Transverse colon (tissue), 4 donors: ENCODE measurements around the gene NLGN1.

Experiments used
- EP300 ChIP-seq: sonication (generic); formaldehyde crosslinking; IDR thresholded peaks from one replicate; pipeline ENCODE4 v1.6.1; 2017; ENCODE audit warnings: antibody characterized with exemption, low read depth
- POLR2A ChIP-seq: fragments of 450-650 bp; IDR thresholded peaks from one replicate; pipeline ENCODE4 v1.6.1; 2016; ENCODE audit warnings: antibody characterized with exemption, mild to moderate bottlenecking, moderate library complexity
- POLR2AphosphoS5 ChIP-seq, 3 donors: sonication (generic); formaldehyde crosslinking; IDR thresholded peaks; one replicate each; pipeline ENCODE4 v1.6.1; 2016; ENCODE audit warnings: antibody characterized with exemption in 3 of 3
- TF ChIP-seq, protein P1 (sequence below), 5 experiments: fragments of 200-600 bp in 3 of 5; fragments of 450-650 bp in 2 of 5; sonication (generic) in 3 of 5; IDR thresholded peaks; 1 replicate in 2 of 5; 2 replicates in 3 of 5; pipeline ENCODE4 v1.5.1; 2016 to 2017; ENCODE audit warnings: antibody characterized with exemption in 5 of 5, inconsistent platforms in 3 of 5, mild to moderate bottlenecking in 2 of 5, moderate library complexity in 1 of 5

DNA sequence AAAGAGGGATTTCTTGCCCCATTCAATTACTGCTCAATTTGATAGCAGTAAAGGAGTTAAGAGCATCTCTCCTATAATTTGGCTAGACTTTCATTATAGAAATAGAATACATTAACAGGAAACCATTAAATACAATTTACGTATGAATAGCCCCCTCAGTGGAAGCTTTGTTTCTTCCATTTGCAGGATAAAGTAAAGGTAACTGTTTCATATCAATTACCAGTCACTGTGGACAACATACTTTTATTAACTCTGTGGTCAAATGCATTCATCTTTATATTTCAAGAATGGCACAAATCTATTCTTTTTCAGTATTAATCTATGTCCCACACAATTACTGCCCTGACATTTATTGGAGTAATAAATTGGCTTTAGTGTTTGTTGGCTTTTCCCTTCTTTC lies 613.4 kb downstream of the NLGN1 start:
- TF ChIP-seq POLR2AphosphoS5 (IDR thresholded peaks at IDR 0.05) (no peak), EP300 (no peak), POLR2A (no peak)
- TF ChIP-seq, protein P1, sequence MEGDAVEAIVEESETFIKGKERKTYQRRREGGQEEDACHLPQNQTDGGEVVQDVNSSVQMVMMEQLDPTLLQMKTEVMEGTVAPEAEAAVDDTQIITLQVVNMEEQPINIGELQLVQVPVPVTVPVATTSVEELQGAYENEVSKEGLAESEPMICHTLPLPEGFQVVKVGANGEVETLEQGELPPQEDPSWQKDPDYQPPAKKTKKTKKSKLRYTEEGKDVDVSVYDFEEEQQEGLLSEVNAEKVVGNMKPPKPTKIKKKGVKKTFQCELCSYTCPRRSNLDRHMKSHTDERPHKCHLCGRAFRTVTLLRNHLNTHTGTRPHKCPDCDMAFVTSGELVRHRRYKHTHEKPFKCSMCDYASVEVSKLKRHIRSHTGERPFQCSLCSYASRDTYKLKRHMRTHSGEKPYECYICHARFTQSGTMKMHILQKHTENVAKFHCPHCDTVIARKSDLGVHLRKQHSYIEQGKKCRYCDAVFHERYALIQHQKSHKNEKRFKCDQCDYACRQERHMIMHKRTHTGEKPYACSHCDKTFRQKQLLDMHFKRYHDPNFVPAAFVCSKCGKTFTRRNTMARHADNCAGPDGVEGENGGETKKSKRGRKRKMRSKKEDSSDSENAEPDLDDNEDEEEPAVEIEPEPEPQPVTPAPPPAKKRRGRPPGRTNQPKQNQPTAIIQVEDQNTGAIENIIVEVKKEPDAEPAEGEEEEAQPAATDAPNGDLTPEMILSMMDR (IDR thresholded peaks at IDR 0.05), result no peak
